Central memory CD8-positive, alpha-beta T cell (primary cell): ENCODE data around the gene ZNF175.
"Not testable (repeated sequence)": the region's sequence is repeated elsewhere in the genome, so short reads cannot be mapped to it uniquely, and the experiment has no call there.

Source experiments
- ATAC-seq: fragments of 150-1000 bp; cut with Tn5 transposase; replicated peaks from 2 replicates; pipeline ENCODE4 v1.10.0; 2022; ENCODE audit warnings: mild to moderate bottlenecking, moderate FRiP score, moderate number of reproducible peaks; ENCODE audit not compliant: poor library complexity, severe bottlenecking; ENCODE audit errors: extremely low read depth
- DNase-seq, 2 donors: peaks; one replicate each; pipeline ENCODE4 v3.0.0; 2021; ENCODE audit warnings: low spot score in 2 of 2
- H3K27ac Mint-ChIP-seq: one replicate; pipeline ENCODE4 v1.8.0; 2022; ENCODE audit warnings: low read depth, mild to moderate bottlenecking, moderate library complexity, mixed read lengths
- H3K27me3 Mint-ChIP-seq: one replicate; pipeline ENCODE4 v1.8.0; 2022; ENCODE audit warnings: mixed read lengths
- H3K36me3 Mint-ChIP-seq: one replicate; pipeline ENCODE4 v1.8.0; 2022; ENCODE audit warnings: mild to moderate bottlenecking, moderate library complexity, mixed read lengths; ENCODE audit not compliant: insufficient read depth
- H3K4me1 Mint-ChIP-seq: one replicate; pipeline ENCODE4 v1.8.0; 2022; ENCODE audit warnings: mixed read lengths
- H3K4me3 Mint-ChIP-seq: one replicate; pipeline ENCODE4 v1.8.0; 2022; ENCODE audit warnings: mild to moderate bottlenecking, moderate library complexity, mixed read lengths
- H3K9me3 Mint-ChIP-seq: one replicate; pipeline ENCODE4 v1.8.0; 2022; ENCODE audit warnings: mixed read lengths

ZNF175 gene

DNA sequence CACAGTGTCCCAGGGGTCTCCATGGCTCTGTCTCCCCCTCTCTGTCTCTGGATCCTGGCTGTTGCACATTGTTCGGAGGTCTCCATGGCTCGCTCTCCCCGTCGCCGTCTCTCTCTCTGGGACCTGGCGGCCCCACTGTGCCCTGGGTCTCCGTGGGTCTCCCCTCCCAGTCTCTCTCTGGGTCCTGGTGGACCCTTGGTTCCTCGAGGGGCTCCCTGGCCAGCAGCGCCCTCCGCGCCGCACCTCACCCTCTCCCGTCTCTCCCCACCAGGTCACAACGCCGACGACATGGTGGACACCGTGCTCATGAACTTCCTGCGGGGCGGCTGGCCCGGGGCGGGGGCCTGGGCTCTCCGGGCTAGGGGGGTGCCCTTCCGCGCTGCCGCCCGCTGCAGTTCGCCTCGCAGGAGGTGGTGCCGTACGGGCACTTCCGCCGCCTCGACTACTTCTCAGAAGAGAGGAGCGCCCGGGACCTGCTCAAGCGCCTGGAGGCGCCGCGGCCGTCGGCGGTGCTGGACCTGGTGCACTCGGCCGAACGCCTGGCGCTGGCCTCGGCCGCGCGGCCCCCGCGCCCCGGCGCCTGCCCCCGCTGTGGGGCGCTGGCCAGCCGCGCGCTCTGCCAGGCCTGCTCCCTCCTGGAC lies 30.0 kb downstream of the ZNF175 start:
- H3K4me1 Mint-ChIP-seq: peaks cover 6% of the 10 kb centered on the region
- ATAC-seq (peak; percentile 70), DNase-seq (no peak)
- peaks cover 2% of the 10 kb centered on the region for H3K36me3 Mint-ChIP-seq
- H3K4me3 Mint-ChIP-seq: peak overlapping the region; percentile 77
- no peak overlapping the region for H3K27ac Mint-ChIP-seq
- H3K27me3 Mint-ChIP-seq: peaks cover 8% of the 10 kb centered on the region
- H3K9me3 Mint-ChIP-seq: no peaks in the 10 kb centered on the region

DNA sequence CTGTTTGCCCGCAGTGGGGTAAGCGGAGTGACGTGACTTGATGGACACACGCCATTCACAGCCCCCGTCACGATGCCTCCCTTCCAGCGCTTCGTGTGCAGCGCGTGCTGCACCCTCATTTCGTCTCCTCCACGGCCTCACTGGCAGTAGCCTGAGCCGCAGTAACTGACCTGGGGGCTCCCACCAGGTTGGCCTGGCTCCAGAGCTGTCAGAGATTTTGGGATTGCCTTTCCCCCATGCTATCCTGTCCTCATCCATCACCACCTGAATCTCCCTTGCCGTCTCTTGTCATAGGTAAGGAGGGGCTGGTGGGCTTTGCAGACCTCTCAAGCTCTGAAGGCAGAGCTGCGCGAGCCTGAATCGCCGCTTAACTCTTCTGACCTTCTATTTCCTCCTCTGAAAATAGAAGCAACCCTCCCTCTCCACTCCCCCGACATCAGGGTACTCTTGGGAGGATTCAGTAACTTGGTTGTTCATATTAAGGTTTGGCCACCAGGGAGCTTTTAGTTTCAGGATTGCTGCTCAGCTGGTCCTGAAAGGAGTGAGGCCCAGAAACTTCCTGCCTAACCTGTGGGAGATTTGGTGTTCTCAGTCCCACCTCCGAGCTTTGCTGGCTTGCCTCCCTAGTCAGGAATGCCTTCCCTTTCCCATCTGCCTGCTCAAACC lies 31.2 kb downstream of the ZNF175 start:
- DNase-seq (no peak), ATAC-seq (no peak)
- Mint-ChIP-seq H3K4me3 (peak overlapping the region; percentile 71), H3K36me3 (no peaks in the 10 kb centered on the region), H3K9me3 (peaks cover 3% of the 10 kb centered on the region), H3K27ac (no peak overlapping the region), H3K27me3 (peaks cover 8% of the 10 kb centered on the region), H3K4me1 (peaks cover 8% of the 10 kb centered on the region)

DNA sequence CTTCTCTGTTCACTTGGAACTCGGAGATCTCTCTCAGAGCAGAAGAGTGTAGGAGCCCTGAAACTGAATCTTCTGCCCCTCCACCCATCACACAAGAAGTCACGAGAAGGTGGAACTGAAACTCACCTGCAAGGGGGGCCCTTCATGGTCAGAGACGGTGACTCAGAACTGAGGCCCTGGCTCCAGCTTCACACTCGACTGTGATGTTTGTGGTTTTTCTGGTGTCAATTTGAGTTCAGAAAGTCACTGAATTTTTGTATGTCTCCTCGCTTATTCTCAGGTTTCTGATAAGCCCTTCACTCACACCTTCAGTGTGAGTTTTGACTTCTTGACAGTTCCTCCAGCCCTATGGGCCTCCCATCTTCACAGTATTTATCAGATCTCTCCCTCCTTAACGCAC lies 36.0 kb downstream of the ZNF175 start:
- ATAC-seq (peak; percentile 52), DNase-seq (no peak)
- Mint-ChIP-seq H3K36me3 (no peaks in the 10 kb centered on the region), H3K9me3 (peaks cover 7% of the 10 kb centered on the region), H3K4me1 (peaks cover 11% of the 10 kb centered on the region), H3K27me3 (no peaks in the 10 kb centered on the region), H3K4me3 (no peak overlapping the region), H3K27ac (no peak overlapping the region)

DNA sequence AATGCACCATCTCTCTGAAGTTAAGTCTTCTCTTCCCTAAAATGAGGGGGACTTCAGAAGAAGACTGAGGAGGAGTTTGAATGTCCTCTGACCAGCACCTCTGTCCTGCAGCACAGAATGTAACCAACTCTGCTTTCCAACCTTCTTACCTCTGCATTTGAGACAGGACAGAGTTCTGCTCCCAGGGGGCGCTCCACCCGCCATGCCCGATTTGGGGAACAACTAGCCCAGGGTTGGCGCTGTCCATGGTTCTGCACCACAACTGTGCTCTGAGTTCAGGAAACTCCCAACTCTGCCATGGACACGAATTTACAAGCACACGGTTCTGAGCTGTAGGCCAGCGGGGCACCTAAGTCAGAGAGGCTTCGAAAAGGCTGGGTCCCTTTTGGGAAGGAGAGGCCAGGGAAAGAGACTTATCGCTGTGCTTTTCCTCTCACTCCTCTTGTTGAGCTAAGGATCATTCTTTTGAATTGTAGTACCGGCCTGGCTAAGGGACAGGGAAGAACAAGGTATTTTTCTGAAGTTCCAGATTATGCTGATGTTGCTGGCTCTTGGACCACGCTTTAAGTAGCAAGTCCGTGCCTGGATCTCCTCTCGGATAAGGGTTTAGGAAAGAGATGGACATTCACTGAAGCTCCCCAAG lies 37.0 kb downstream of the ZNF175 start:
- ATAC-seq: no peak
- no peaks in the 10 kb centered on the region for H3K36me3 Mint-ChIP-seq
- H3K4me1 Mint-ChIP-seq: peaks cover 7% of the 10 kb centered on the region
- DNase-seq: no peak
- peaks cover 9% of the 10 kb centered on the region for H3K27me3 Mint-ChIP-seq
- peaks cover 14% of the 10 kb centered on the region for H3K9me3 Mint-ChIP-seq
- H3K4me3 Mint-ChIP-seq: no peak overlapping the region
- no peak overlapping the region for H3K27ac Mint-ChIP-seq

DNA sequence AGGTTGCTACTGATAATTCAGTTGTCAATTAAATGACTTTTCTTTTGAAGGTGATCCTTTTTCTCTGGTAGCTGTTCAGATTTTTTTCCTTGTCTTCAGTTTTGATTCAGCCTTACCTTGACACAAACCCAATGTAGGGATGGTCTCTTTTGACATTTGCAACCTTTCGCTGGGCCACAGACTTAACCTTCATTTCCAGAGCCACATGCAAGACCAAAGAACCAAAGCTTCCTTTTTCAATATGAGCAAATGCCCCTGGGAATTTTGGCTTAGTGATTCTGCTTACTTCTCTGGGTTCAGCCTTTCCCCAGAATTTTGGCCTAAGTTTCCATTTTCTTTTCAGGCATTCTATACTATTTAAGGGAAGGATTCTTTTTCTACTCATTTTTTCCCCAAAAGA lies 39.5 kb downstream of the ZNF175 start:
- Mint-ChIP-seq H3K36me3 (no peaks in the 10 kb centered on the region), H3K27me3 (peaks cover 27% of the 10 kb centered on the region)

DNA sequence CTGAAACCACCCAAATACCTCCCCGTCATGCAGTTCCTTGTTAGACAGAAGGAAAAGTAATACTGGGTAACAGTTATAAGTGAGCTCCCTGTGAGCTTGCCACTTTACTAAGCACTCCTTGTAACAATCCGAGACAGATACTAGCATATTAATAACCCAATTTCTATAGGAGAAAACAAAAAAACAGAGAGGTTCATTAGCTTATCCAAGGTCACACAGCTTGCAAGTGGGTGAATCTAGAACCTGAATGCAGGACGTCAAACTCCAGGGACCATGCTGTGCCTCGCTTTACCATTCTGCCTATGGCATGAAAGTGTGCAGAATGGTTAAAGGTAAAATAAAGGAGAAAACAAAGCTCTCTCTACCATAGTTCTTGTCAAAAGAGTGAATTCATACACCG lies 43.7 kb downstream of the ZNF175 start:
- H3K27ac Mint-ChIP-seq: no peak overlapping the region
- peaks cover 27% of the 10 kb centered on the region for H3K27me3 Mint-ChIP-seq
- no peak overlapping the region for H3K4me3 Mint-ChIP-seq
- H3K4me1 Mint-ChIP-seq: no peaks in the 10 kb centered on the region
- DNase-seq (no peak), ATAC-seq (no peak)
- H3K9me3 Mint-ChIP-seq: peaks cover 7% of the 10 kb centered on the region
- H3K36me3 Mint-ChIP-seq: no peaks in the 10 kb centered on the region

More for the DNA sequence above, 39.5 kb downstream of the ZNF175 start:
- ATAC-seq: no peak
- Mint-ChIP-seq H3K4me1 (peaks cover 7% of the 10 kb centered on the region), H3K4me3 (no peak overlapping the region), H3K27ac (no peak overlapping the region), H3K9me3 (peaks cover 14% of the 10 kb centered on the region)
- no peak for DNase-seq

DNA sequence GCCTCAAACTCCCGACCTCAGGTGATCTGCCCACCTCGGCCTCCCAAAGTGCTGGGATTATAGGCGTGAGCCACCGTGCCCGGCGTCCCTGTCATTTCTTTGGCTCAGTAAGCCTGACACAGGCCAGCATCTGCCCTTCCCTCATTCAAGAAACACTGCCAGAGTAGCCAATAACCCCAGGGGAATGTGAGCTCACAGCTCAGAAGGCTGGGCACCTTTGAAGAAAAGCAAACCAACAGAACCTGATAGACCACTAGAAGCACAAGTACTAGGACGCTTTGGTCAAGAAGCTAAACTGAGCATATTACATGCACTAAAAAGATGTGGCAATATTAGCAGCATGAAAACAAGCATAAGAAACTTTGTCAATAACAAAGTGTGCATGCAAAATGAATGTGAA lies 44.9 kb downstream of the ZNF175 start:
- Mint-ChIP-seq H3K36me3 (no peaks in the 10 kb centered on the region), H3K4me1 (no peaks in the 10 kb centered on the region), H3K4me3 (no peak overlapping the region), H3K27ac (no peak overlapping the region), H3K9me3 (peaks cover 7% of the 10 kb centered on the region), H3K27me3 (peaks cover 27% of the 10 kb centered on the region)
- ATAC-seq (no peak), DNase-seq (no peak)

DNA sequence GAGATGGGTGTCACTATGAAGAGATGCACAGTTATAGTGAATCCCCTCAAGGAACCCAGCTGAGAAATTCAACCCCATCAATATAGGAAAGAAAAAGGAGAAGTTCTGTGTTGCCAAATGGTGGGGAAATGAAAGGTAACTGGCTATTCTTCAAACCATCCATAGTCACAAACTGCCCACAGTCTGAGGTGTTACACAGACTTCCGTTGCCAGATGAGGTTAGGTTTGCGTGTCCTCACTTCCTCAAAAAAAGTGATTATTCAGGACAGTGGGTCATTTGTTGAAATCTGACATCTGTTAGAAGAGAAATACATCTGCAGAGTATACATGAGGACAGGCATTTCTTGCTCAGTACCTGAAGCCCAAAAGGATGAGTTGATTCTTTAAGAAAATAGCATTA lies 50.1 kb downstream of the ZNF175 start:
- H3K27ac Mint-ChIP-seq: no peak overlapping the region
- no peak overlapping the region for H3K4me3 Mint-ChIP-seq
- H3K9me3 Mint-ChIP-seq: no peaks in the 10 kb centered on the region
- H3K4me1 Mint-ChIP-seq: no peaks in the 10 kb centered on the region
- H3K27me3 Mint-ChIP-seq: peaks cover 16% of the 10 kb centered on the region
- ATAC-seq (no peak), DNase-seq (no peak)
- H3K36me3 Mint-ChIP-seq: no peaks in the 10 kb centered on the region

DNA sequence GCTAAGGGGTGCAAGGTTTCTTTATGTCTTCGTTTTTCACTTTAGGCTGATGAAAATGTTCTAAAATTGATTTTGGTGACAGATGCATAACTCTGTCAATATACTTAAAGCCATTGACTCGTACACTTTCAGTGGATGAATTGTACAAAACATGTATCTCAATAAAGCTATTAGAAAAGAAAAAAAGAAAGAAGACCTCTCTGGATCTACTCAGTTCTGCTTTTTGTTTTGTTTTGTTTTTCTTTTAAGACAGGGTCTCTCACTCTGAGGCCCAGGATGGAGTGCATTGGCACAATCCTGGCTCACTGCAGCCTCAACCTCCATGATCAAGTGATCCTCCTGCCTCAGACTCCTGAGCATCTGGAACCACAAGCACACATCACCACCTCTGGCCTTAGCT lies 55.6 kb downstream of the ZNF175 start:
- no peaks in the 10 kb centered on the region for H3K4me1 Mint-ChIP-seq
- H3K4me3 Mint-ChIP-seq: no peak overlapping the region
- DNase-seq (no peak), ATAC-seq (no peak)
- H3K36me3 Mint-ChIP-seq: no peaks in the 10 kb centered on the region
- no peaks in the 10 kb centered on the region for H3K9me3 Mint-ChIP-seq
- peaks cover 31% of the 10 kb centered on the region for H3K27me3 Mint-ChIP-seq
- no peak overlapping the region for H3K27ac Mint-ChIP-seq

DNA sequence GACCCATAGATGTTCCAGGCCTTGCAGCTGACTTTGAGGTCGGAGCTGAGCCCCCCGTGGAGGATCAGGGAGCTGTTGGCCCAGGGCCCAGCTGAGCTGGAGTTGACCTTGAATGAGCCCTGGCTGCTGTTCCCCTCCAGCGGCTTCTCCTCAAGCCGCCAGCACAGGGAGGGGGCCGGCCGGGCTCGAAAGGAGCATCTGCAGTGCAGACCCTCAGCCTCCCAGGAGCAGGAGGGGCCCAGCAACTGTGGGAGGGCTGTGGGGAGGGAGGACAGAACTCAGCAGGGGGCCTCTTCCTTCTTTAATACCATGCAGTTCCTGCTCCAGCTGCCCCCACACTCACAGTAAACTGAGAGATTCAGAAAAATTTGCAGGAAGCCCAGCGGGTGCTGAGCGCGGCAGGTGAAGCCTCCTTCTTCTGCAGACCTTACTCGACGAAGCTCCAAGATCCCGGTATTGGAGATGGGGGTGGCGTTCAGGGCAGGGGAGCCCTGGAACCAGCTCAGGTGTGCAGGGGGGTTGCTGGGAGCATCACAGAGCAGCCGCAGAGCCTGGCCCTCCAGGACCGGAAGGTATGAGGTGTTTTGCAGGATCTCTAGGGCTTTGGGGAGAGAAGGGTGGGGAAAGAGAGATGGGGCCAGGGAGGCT lies 56.5 kb downstream of the ZNF175 start:
- Mint-ChIP-seq H3K4me3 (no peak overlapping the region), H3K36me3 (no peaks in the 10 kb centered on the region), H3K4me1 (no peaks in the 10 kb centered on the region), H3K27me3 (peaks cover 31% of the 10 kb centered on the region), H3K9me3 (no peaks in the 10 kb centered on the region), H3K27ac (no peak overlapping the region)
- DNase-seq (no peak), ATAC-seq (no peak)

DNA sequence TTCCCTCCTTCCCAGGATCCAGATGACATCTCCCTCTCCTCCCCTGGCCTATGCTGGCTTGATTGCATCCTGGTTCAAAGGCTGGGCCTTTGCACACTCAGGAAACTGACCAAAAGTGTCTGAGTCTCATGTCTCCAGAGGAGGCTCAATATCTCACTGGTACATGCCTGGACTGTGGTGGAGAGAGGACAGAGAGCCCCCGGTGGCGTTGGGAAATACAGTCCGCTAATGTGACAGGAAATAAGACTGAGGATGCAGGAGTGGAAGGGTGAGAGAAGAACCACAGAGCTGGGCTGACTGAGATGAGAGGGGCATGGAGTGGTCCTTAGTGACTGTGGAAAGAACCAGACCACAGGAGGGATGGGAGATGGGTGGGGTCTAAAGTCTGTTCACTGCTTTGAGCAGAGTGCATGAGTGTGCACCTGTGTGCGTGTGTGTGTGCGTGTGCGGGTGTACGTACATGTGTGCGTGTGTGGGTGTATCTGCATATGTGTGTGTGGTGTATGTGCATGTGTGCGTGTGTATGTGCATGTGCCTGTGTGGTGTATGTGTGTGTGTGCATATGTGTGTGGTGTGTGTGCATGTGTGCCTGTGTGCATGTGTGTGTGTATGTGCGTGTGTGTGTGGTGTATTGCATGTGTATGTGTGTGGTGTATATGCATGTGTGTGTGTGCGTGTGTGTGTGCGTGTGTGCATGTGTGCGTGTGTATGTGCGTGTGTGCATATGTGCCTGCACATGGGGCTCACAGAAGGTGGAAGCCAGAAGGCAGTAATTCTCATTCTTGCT lies 57.3 kb downstream of the ZNF175 start:
- DNase-seq: no peak
- Mint-ChIP-seq H3K36me3 (no peaks in the 10 kb centered on the region), H3K27me3 (peaks cover 31% of the 10 kb centered on the region), H3K9me3 (no peaks in the 10 kb centered on the region), H3K4me1 (no peaks in the 10 kb centered on the region), H3K4me3 (no peak overlapping the region), H3K27ac (no peak overlapping the region)
- ATAC-seq: no peak

DNA sequence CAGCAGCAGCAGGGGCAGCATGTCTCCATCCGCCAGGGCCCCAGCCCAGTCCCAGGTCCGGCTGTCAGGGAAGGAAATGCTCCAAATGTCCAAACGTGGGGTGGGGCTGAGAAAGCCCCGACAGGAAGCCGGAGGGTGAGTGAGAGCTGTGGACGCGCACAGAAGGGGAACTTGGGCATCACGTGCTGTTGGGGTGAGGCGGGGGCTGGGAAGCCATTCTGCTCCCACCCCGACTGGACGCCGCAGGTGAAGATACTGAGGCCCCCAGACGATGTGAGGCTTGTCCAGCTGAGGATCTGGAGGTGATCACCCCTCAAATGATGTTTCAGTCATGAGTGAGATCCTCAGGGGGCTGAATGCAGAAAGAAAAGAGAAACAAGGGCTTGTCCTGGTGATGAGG lies 59.2 kb downstream of the ZNF175 start, which contains the start of gene SIGLEC5:
SIGLEC5 (minus strand) TSS at position 87 of the 400 bp plus-strand sequence; CDS start at position 21, 66 bp downstream.
- peaks cover 19% of the 10 kb centered on the region for H3K27me3 Mint-ChIP-seq
- H3K4me3 Mint-ChIP-seq, DNase-seq, H3K9me3 Mint-ChIP-seq, H3K27ac Mint-ChIP-seq, H3K4me1 Mint-ChIP-seq, H3K36me3 Mint-ChIP-seq, ATAC-seq: not testable (repeated sequence)
